Colonic mucosa (tissue), 4 donors: Measurements from ENCODE around the gene CD58. TPM values are rescaled to one million over a fixed set of nuclear protein-coding genes. Genes with fewer than 3 reads are reported as not detected.

Experiments used
- DNase-seq: peaks from one replicate; pipeline ENCODE4 v3.0.0-alpha.2; 2020
- H3K27ac ChIP-seq: fragments of 200-600 bp; one replicate; pipeline ENCODE4 v1.8.0; 2021
- H3K27me3 ChIP-seq: fragments of 200-600 bp; one replicate; pipeline ENCODE4 v1.8.0; 2021
- H3K36me3 ChIP-seq: fragments of 200-600 bp; one replicate; pipeline ENCODE4 v1.8.0; 2021
- H3K4me1 ChIP-seq: fragments of 200-600 bp; one replicate; pipeline ENCODE4 v1.8.0; 2021; ENCODE audit warnings: mild to moderate bottlenecking
- H3K4me3 ChIP-seq: fragments of 200-600 bp; one replicate; pipeline ENCODE4 v1.8.0; 2021
- H3K9ac ChIP-seq, 2 donors: one replicate each; pipeline ENCODE4 v1.7.0; 2013; ENCODE audit warnings: control low read depth in 2 of 2, low read depth in 2 of 2, low read length in 2 of 2
- H3K9me3 ChIP-seq: fragments of 200-600 bp; one replicate; pipeline ENCODE4 v1.8.0; 2021
- intact Hi-C: fragments of 100-400 bp; cut with DNase I; formaldehyde crosslinking; loops from one replicate; pipeline ENCODE4 v1.14.1; 2022
- total RNA-seq, 2 donors: library from RNA; stranded (reverse); fragmentation: NEBNext Ultra II Directional in 1 of 2; extraction: Animal tissue kit (Norgen Biotek cat#: 25700) in 1 of 2; gene quantifications; one replicate each; pipeline ENCODE4 v1.2.1, GENCODE V29; 2021
- TF ChIP-seq, protein P1 (sequence below): fragments of 200-600 bp; IDR thresholded peaks from one replicate; pipeline ENCODE4 v1.8.0; 2022; ENCODE audit warnings: antibody characterized with exemption, mild to moderate bottlenecking
- donor health status: healthy.
- donor health status: DM: no; HTN: no; CAD: no.
- donor health status: DM: no; HTN: no; CAD: no.

Gene CD58
- total RNA-seq, 2 donors from 2014 or later = 16.1 to 25.9 TPM

- H3K27me3 ChIP-seq = no peaks in the 10 kb centered on the region
- H3K9ac ChIP-seq = peak overlapping the region in 1 of 2 donors; percentile 65
- H3K27ac ChIP-seq = peak overlapping the region; percentile 59
- no peaks in the 10 kb centered on the region for H3K9me3 ChIP-seq
- peaks cover 9% of the 10 kb centered on the region for H3K4me1 ChIP-seq
- no peak overlapping the region for H3K4me3 ChIP-seq
- TF ChIP-seq, protein P1, sequence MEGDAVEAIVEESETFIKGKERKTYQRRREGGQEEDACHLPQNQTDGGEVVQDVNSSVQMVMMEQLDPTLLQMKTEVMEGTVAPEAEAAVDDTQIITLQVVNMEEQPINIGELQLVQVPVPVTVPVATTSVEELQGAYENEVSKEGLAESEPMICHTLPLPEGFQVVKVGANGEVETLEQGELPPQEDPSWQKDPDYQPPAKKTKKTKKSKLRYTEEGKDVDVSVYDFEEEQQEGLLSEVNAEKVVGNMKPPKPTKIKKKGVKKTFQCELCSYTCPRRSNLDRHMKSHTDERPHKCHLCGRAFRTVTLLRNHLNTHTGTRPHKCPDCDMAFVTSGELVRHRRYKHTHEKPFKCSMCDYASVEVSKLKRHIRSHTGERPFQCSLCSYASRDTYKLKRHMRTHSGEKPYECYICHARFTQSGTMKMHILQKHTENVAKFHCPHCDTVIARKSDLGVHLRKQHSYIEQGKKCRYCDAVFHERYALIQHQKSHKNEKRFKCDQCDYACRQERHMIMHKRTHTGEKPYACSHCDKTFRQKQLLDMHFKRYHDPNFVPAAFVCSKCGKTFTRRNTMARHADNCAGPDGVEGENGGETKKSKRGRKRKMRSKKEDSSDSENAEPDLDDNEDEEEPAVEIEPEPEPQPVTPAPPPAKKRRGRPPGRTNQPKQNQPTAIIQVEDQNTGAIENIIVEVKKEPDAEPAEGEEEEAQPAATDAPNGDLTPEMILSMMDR = no peak
- intact Hi-C loops = loop anchor here (2.0 kb wide), 1 partner anchor 345 kb away; no protein-coding TSS in a partner anchor
- H3K36me3 ChIP-seq = no peaks in the 10 kb centered on the region
- peak; percentile 82 for DNase-seq
Measured at GRCh38 chr1:116483481-116484309, 87.1 kb downstream of the CD58 start.

- intact Hi-C loops = no loop called here
- peak; percentile 45 for DNase-seq
- H3K4me3 ChIP-seq = no peak overlapping the region
- H3K27me3 ChIP-seq = no peaks in the 10 kb centered on the region
- peak overlapping the region; percentile 59 for H3K27ac ChIP-seq
- no peaks in the 10 kb centered on the region for H3K36me3 ChIP-seq
- H3K9ac ChIP-seq = peak overlapping the region in 1 of 2 donors; percentile 42
- H3K9me3 ChIP-seq = no peaks in the 10 kb centered on the region
- TF ChIP-seq, protein P1 = no peak
- H3K4me1 ChIP-seq = peaks cover 16% of the 10 kb centered on the region
Measured at GRCh38 chr1:116482490-116482889, 88.3 kb downstream of the CD58 start.

GRCh38 chr1:116481934-116482333 lies 88.9 kb downstream of the CD58 start:
- H3K36me3 ChIP-seq = no peaks in the 10 kb centered on the region
- peak; percentile 81 for DNase-seq
- H3K9ac ChIP-seq = peak overlapping the region in 1 of 2 donors; percentile 42
- intact Hi-C loops = no loop called here
- H3K9me3 ChIP-seq = no peaks in the 10 kb centered on the region
- no peak overlapping the region for H3K4me3 ChIP-seq
- no peaks in the 10 kb centered on the region for H3K27me3 ChIP-seq
- H3K4me1 ChIP-seq = peaks cover 21% of the 10 kb centered on the region
- peak overlapping the region; percentile 59 for H3K27ac ChIP-seq
- TF ChIP-seq, protein P1 = no peak

- Histone ChIP-seq H3K27ac (no peak overlapping the region), H3K9me3 (no peaks in the 10 kb centered on the region), H3K36me3 (no peaks in the 10 kb centered on the region), H3K4me3 (no peak overlapping the region), H3K4me1 (peaks cover 33% of the 10 kb centered on the region), H3K27me3 (no peaks in the 10 kb centered on the region), H3K9ac (peak overlapping the region in 1 of 2 donors; percentile 65)
- intact Hi-C loops = loop anchor here (10.0 kb wide), 2 partner anchors 54 to 214 kb away; no protein-coding TSS in a partner anchor
- TF ChIP-seq, protein P1 = no peak
- no peak for DNase-seq
Measured at GRCh38 chr1:116478621-116479020, 92.2 kb downstream of the CD58 start.

DNA sequence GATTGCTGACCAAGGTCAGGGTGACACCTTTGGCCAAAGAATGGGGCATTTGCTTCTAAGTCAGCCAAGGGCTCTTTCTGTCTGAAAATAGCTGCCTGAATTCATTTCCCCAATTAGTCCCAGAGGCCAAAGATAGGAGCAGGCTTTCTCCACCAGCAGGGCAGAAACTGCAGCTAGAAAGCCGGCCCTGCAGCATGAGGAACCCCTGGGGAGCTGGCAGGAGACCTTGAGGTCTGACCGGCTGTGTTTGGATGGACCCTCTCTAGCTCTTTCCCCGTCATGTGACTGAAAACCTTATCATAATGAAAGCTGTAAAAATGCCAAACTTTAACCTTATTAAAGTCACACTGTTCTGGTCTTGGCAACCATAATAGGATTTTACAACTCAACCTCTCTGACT lies 93.4 kb downstream of the CD58 start:
- intact Hi-C loops = loop anchor here (10.0 kb wide), 2 partner anchors 53 to 213 kb away; no protein-coding TSS in a partner anchor
- H3K4me1 ChIP-seq = peaks cover 29% of the 10 kb centered on the region
- H3K27me3 ChIP-seq = no peaks in the 10 kb centered on the region
- TF ChIP-seq, protein P1 = no peak
- peak overlapping the region in 1 of 2 donors; percentile 65 for H3K9ac ChIP-seq
- peak overlapping the region; percentile 29 for H3K27ac ChIP-seq
- H3K4me3 ChIP-seq = no peak overlapping the region
- DNase-seq = peak; percentile 33
- no peaks in the 10 kb centered on the region for H3K36me3 ChIP-seq
- no peaks in the 10 kb centered on the region for H3K9me3 ChIP-seq
